Breast epithelium (tissue), 3 donors: ENCODE data around the gene LTO1.

Source experiments
- CTCF ChIP-seq, 3 donors: fragments of 450-650 bp; IDR thresholded peaks; one replicate each; pipeline ENCODE4 v1.5.1; 2016 to 2017; ENCODE audit warnings: antibody characterized with exemption in 3 of 3, mild to moderate bottlenecking in 3 of 3, moderate library complexity in 3 of 3
- POLR2A ChIP-seq: fragments of 450-650 bp; IDR thresholded peaks from one replicate; pipeline ENCODE4 v1.6.1; 2016; ENCODE audit warnings: antibody characterized with exemption, mild to moderate bottlenecking, moderate library complexity

- TF ChIP-seq CTCF (IDR thresholded peaks at IDR 0.05) = no peak
- TF ChIP-seq POLR2A = no peak
Observed at GRCh38 chr11:69664901-69665300, 10.3 kb downstream of the LTO1 start.
